ENCODE measurements around the gene PPFIA3.

- TF ChIP-seq YY1 (IDR thresholded peaks at IDR 0.05; ENCODE audit: insufficient read depth, insufficient read length): no peak
- TF ChIP-seq SUZ12 (IDR thresholded peaks at IDR 0.05; ENCODE audit: extremely low read depth, insufficient read depth, insufficient read length): no peak
Measured at GRCh38 chr19:49120325-49120683, 960 bp downstream of the PPFIA3 start.

All from NT2/D1 (cell line).